ENCODE measurements around the gene OR52E2.
"Not testable (repeated sequence)": the region's sequence is repeated elsewhere in the genome, so short reads cannot be mapped to it uniquely, and the experiment has no call there.

Gene OR52E2

DNA sequence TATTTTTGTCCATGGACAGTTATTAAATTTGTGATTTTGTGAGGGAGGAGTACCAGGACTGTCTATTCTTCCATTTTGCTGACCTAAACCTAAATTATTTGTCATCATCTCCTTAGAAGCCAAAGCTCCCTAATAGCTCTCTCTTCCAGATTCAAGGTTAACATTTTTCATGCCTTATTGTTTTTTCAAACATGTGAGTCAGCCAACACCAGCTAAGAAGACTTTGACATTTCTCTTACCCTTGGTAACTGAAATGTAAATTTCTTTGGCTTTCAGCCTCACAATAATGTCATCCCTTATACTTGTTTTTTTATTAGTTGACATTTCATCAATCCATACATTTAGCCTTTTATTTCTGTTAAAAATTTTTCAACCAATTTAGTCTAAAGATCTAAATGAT, 29.1 kb upstream of the OR52E2 start:
- no peaks in the 10 kb centered on the region for H3K4me1 ChIP-seq (ENCODE audit: control extremely low read depth in 1 of 4, control insufficient read depth in 4 of 4, insufficient read depth in 4 of 4, low read length in 3 of 4)
- ChIA-PET CTCF (no interaction called here), POLR2A (interaction anchor here (0.6 kb wide), 1 partner anchor 257 kb away, joined by 4 read pairs; no protein-coding TSS in a partner anchor)
- H3K27me3 ChIP-seq (replicated peaks in 2 of 5; ENCODE audit: control insufficient read depth in 4 of 5, insufficient read depth in 5 of 5, low read length in 4 of 5): no peaks in the 10 kb centered on the region
- no peaks in the 10 kb centered on the region for H3K36me3 ChIP-seq (ENCODE audit: control insufficient read depth in 4 of 4, insufficient read depth in 4 of 4, low read length in 3 of 4)
- no peak for DNase-seq
- no peak overlapping the region for H3K27ac ChIP-seq (ENCODE audit: insufficient read depth in 1 of 2, low read depth in 1 of 2, low read length in 2 of 2, poor library complexity in 1 of 2, severe bottlenecking in 2 of 2)
- no peaks in the 10 kb centered on the region for H3K9me3 ChIP-seq (ENCODE audit: control extremely low read depth in 1 of 5, control insufficient read depth in 4 of 5, insufficient read depth in 2 of 5, low read depth in 1 of 5, low read length in 4 of 5)
- H3K4me3 ChIP-seq (ENCODE audit: control insufficient read depth in 1 of 7, extremely low read depth in 1 of 7, insufficient read depth in 4 of 7, low read depth in 2 of 7, low read length in 6 of 7): no peak overlapping the region

- H3K27me3 ChIP-seq (replicated peaks in 2 of 5; ENCODE audit: control insufficient read depth in 4 of 5, insufficient read depth in 5 of 5, low read length in 4 of 5): no peaks in the 10 kb centered on the region
- no peaks in the 10 kb centered on the region for H3K36me3 ChIP-seq (ENCODE audit: control insufficient read depth in 4 of 4, insufficient read depth in 4 of 4, low read length in 3 of 4)
- no peaks in the 10 kb centered on the region for H3K9me3 ChIP-seq (ENCODE audit: control extremely low read depth in 1 of 5, control insufficient read depth in 4 of 5, insufficient read depth in 2 of 5, low read depth in 1 of 5, low read length in 4 of 5)
- no peak for DNase-seq
- no peak overlapping the region for H3K4me3 ChIP-seq (ENCODE audit: control insufficient read depth in 1 of 7, extremely low read depth in 1 of 7, insufficient read depth in 4 of 7, low read depth in 2 of 7, low read length in 6 of 7)
- POLR2A ChIA-PET: no interaction called here
- H3K4me1 ChIP-seq (ENCODE audit: control extremely low read depth in 1 of 4, control insufficient read depth in 4 of 4, insufficient read depth in 4 of 4, low read length in 3 of 4): no peaks in the 10 kb centered on the region
- CTCF ChIA-PET: no interaction called here
- H3K27ac ChIP-seq (ENCODE audit: insufficient read depth in 1 of 2, low read depth in 1 of 2, low read length in 2 of 2, poor library complexity in 1 of 2, severe bottlenecking in 2 of 2): no peak overlapping the region
These were observed 24.2 kb upstream of the OR52E2 start for GRCh38 chr11:5083602-5084001.

GRCh38 chr11:5081405-5081804, 22.0 kb upstream of the OR52E2 start:
- POLR2A ChIA-PET: no interaction called here
- no peaks in the 10 kb centered on the region for H3K27me3 ChIP-seq (replicated peaks in 2 of 5; ENCODE audit: control insufficient read depth in 4 of 5, insufficient read depth in 5 of 5, low read length in 4 of 5)
- no peaks in the 10 kb centered on the region for H3K9me3 ChIP-seq (ENCODE audit: control extremely low read depth in 1 of 5, control insufficient read depth in 4 of 5, insufficient read depth in 2 of 5, low read depth in 1 of 5, low read length in 4 of 5)
- no peaks in the 10 kb centered on the region for H3K4me1 ChIP-seq (ENCODE audit: control extremely low read depth in 1 of 4, control insufficient read depth in 4 of 4, insufficient read depth in 4 of 4, low read length in 3 of 4)
- H3K27ac ChIP-seq (ENCODE audit: insufficient read depth in 1 of 2, low read depth in 1 of 2, low read length in 2 of 2, poor library complexity in 1 of 2, severe bottlenecking in 2 of 2): no peak overlapping the region
- no peak for DNase-seq
- no peaks in the 10 kb centered on the region for H3K36me3 ChIP-seq (ENCODE audit: control insufficient read depth in 4 of 4, insufficient read depth in 4 of 4, low read length in 3 of 4)
- H3K4me3 ChIP-seq (ENCODE audit: control insufficient read depth in 1 of 7, extremely low read depth in 1 of 7, insufficient read depth in 4 of 7, low read depth in 2 of 7, low read length in 6 of 7): no peak overlapping the region
- 60% methylated on average over 1 of the region's 2 CpGs for WGBS (ENCODE audit: insufficient coverage)
- CTCF ChIA-PET: no interaction called here

DNA sequence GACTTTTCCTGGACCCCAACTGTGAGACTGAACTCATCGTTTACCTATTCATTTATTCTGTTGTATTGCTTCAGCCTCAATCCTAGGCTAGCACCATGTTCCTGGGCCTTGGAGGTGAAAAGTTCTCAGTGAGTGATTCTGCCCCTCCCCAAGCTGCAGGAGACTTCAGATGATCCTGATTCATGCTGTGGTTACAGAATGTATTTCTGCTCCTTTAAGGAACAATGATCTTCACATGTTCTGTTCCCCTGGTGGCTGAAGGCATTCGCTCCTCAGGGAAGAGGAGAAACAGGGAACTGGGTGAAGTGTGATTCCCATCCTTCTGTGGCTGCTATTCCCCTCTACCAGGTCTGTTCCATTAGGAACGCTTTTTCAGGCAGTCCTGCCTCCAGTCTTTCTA, 12.4 kb upstream of the OR52E2 start:
- CTCF ChIA-PET: no interaction called here
- no peaks in the 10 kb centered on the region for H3K9me3 ChIP-seq (ENCODE audit: control extremely low read depth in 1 of 5, control insufficient read depth in 4 of 5, insufficient read depth in 2 of 5, low read depth in 1 of 5, low read length in 4 of 5)
- no peak overlapping the region for H3K4me3 ChIP-seq (ENCODE audit: control insufficient read depth in 1 of 7, extremely low read depth in 1 of 7, insufficient read depth in 4 of 7, low read depth in 2 of 7, low read length in 6 of 7)
- POLR2A ChIA-PET: no interaction called here
- no peaks in the 10 kb centered on the region for H3K4me1 ChIP-seq (ENCODE audit: control extremely low read depth in 1 of 4, control insufficient read depth in 4 of 4, insufficient read depth in 4 of 4, low read length in 3 of 4)
- no peaks in the 10 kb centered on the region for H3K36me3 ChIP-seq (ENCODE audit: control insufficient read depth in 4 of 4, insufficient read depth in 4 of 4, low read length in 3 of 4)
- WGBS (ENCODE audit: insufficient coverage): 100% methylated on average over 2 of the region's 3 CpGs
- H3K27me3 ChIP-seq (replicated peaks in 2 of 5; ENCODE audit: control insufficient read depth in 4 of 5, insufficient read depth in 5 of 5, low read length in 4 of 5): no peaks in the 10 kb centered on the region
- DNase-seq: no peak
- H3K27ac ChIP-seq (ENCODE audit: insufficient read depth in 1 of 2, low read depth in 1 of 2, low read length in 2 of 2, poor library complexity in 1 of 2, severe bottlenecking in 2 of 2): no peak overlapping the region

DNA sequence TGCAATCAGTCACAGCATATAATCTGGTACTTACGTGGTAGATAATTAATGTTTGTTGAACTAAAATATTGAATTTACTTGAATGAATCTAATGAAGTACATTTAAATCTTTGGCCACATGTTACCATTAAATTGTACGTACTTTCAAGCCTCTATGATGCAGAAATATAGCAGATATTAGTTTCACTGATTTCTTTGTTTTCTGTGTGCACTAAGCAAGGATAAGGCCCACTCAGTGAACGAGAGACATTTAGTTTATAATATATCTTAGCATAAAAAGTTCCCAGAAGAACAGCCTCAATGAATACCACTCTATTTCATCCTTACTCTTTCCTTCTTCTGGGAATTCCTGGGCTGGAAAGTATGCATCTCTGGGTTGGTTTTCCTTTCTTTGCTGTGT, 9.8 kb upstream of the OR52E2 start, which contains the start of gene OR52E1:
TSS of gene OR52E1 (plus strand) at position 301 of the 400 bp plus-strand sequence.
- Histone ChIP-seq H3K36me3 (ENCODE audit: control insufficient read depth in 4 of 4, insufficient read depth in 4 of 4, low read length in 3 of 4) (no peaks in the 10 kb centered on the region), H3K27ac (ENCODE audit: insufficient read depth in 1 of 2, low read depth in 1 of 2, low read length in 2 of 2, poor library complexity in 1 of 2, severe bottlenecking in 2 of 2) (no peak within 1 kb of the TSS), H3K4me3 (ENCODE audit: control insufficient read depth in 1 of 7, extremely low read depth in 1 of 7, insufficient read depth in 4 of 7, low read depth in 2 of 7, low read length in 6 of 7) (no peak within 1 kb of the TSS), H3K9me3 (ENCODE audit: control extremely low read depth in 1 of 5, control insufficient read depth in 4 of 5, insufficient read depth in 2 of 5, low read depth in 1 of 5, low read length in 4 of 5) (no peaks in the 10 kb centered on the region), H3K4me1 (ENCODE audit: control extremely low read depth in 1 of 4, control insufficient read depth in 4 of 4, insufficient read depth in 4 of 4, low read length in 3 of 4) (no peaks in the 10 kb centered on the region), H3K27me3 (replicated peaks in 2 of 5; ENCODE audit: control insufficient read depth in 4 of 5, insufficient read depth in 5 of 5, low read length in 4 of 5) (no peaks in the 10 kb centered on the region)
- ChIA-PET CTCF (no interaction called here), POLR2A (no interaction called here)
- no peak for DNase-seq
- no CpG with 5 or more reads among the region's 3 CpGs for WGBS (ENCODE audit: insufficient coverage)

- WGBS (ENCODE audit: insufficient coverage): no CpG with 5 or more reads among the region's 1 CpG
These were observed 5.6 kb upstream of the OR52E2 start for GRCh38 chr11:5065027-5065426.

DNA sequence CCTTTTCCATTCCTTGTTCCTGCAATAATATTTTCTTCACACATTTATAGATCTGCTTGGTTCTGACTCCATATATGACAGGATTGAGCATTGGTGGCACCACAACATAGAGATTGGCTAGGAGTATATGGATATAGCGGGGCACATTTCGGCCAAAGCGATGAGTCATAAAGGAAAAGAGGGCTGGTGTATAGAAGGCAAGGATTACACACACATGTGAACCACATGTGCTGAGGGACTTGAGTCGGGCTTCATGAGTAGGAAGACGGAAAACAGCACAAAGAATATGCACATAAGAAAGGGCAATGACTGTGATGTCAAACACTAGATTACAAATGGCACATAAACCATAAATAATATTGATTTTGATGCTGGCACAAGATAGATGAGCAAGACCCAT, 748 bp downstream of the OR52E2 start:
- DNase-seq; H3K27ac ChIP-seq (ENCODE audit: insufficient read depth in 1 of 2, low read depth in 1 of 2, low read length in 2 of 2, poor library complexity in 1 of 2, severe bottlenecking in 2 of 2); H3K4me1 ChIP-seq (ENCODE audit: control extremely low read depth in 1 of 4, control insufficient read depth in 4 of 4, insufficient read depth in 4 of 4, low read length in 3 of 4); H3K27me3 ChIP-seq (replicated peaks in 2 of 5; ENCODE audit: control insufficient read depth in 4 of 5, insufficient read depth in 5 of 5, low read length in 4 of 5); H3K9me3 ChIP-seq (ENCODE audit: control extremely low read depth in 1 of 5, control insufficient read depth in 4 of 5, insufficient read depth in 2 of 5, low read depth in 1 of 5, low read length in 4 of 5); POLR2A ChIA-PET; H3K36me3 ChIP-seq (ENCODE audit: control insufficient read depth in 4 of 4, insufficient read depth in 4 of 4, low read length in 3 of 4); CTCF ChIA-PET; H3K4me3 ChIP-seq (ENCODE audit: control insufficient read depth in 1 of 7, extremely low read depth in 1 of 7, insufficient read depth in 4 of 7, low read depth in 2 of 7, low read length in 6 of 7): not testable (repeated sequence)
- 80% methylated on average over 2 of the region's 5 CpGs for WGBS (ENCODE audit: insufficient coverage)

More at GRCh38 chr11:5065027-5065426, 5.6 kb upstream of the OR52E2 start:
- H3K4me1 ChIP-seq (ENCODE audit: control extremely low read depth in 1 of 4, control insufficient read depth in 4 of 4, insufficient read depth in 4 of 4, low read length in 3 of 4): no peaks in the 10 kb centered on the region
- H3K9me3 ChIP-seq (ENCODE audit: control extremely low read depth in 1 of 5, control insufficient read depth in 4 of 5, insufficient read depth in 2 of 5, low read depth in 1 of 5, low read length in 4 of 5): no peaks in the 10 kb centered on the region
- H3K27me3 ChIP-seq (replicated peaks in 2 of 5; ENCODE audit: control insufficient read depth in 4 of 5, insufficient read depth in 5 of 5, low read length in 4 of 5): no peaks in the 10 kb centered on the region
- DNase-seq: no peak
- no peak overlapping the region for H3K4me3 ChIP-seq (ENCODE audit: control insufficient read depth in 1 of 7, extremely low read depth in 1 of 7, insufficient read depth in 4 of 7, low read depth in 2 of 7, low read length in 6 of 7)
- POLR2A ChIA-PET: no interaction called here
- no peak overlapping the region for H3K27ac ChIP-seq (ENCODE audit: insufficient read depth in 1 of 2, low read depth in 1 of 2, low read length in 2 of 2, poor library complexity in 1 of 2, severe bottlenecking in 2 of 2)
- no peaks in the 10 kb centered on the region for H3K36me3 ChIP-seq (ENCODE audit: control insufficient read depth in 4 of 4, insufficient read depth in 4 of 4, low read length in 3 of 4)
- CTCF ChIA-PET: no interaction called here

Data from common myeloid progenitor, CD34-positive (primary cell).